Stimulated activated CD4-positive, alpha-beta T cell treated with anti-CD3 and anti-CD28 coated beads, TNF-alpha, amount 100 ng/mL, for 1 hour (primary cell): Measurements from ENCODE around the gene EML3.
"Not testable (repeated sequence)": the region's sequence is repeated elsewhere in the genome, so short reads cannot be mapped to it uniquely, and the experiment has no call there.

Experiments used
- DNase-seq, 3 donors: peaks; one replicate each; pipeline ENCODE4 v3.0.0-alpha.2; 2020; ENCODE audit warnings: low read depth in 3 of 3, low spot score in 1 of 3

EML3 gene

DNA sequence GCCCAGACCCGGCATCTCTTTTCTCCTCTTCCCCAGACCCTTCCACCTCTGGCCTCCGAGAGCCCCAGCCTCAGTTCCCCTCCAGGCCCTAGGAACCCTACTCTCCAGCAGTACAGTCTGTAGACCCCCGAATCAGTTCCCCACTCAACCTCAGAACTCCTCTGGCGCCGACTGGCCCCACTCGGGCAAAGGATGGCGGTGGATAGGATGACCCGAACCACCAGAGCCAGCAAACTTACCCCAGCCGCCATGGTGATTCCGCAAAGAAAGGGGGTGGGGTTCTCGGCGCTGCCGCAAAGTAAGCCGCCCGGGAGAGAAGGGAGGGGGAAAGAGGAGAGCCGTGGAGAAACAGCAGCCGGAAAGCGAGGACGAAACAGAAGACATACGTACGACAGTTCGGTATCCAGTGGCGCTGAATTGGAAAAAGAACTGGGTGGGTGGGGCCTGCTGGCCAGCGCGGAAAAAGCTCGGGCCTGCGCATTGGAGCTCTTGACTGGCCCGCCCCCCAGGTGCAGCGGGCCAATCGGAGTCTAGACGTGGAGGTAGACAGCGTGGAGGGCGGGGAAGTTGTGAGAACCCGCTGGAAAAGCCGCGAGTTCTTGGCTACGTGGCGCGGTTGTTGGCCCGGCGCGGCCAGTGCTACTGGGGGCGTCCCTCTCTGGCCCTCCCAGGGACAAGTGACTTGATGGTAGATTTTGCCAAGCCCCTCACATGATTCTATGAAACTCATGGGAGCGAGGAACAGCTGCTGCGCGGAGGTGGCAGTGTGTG is 38.8 kb downstream of the EML3 start, which contains the start of gene EEF1G:
Gene EEF1G, minus strand, starts transcription at position 300 of the 771 bp plus-strand sequence. Its CDS starts 49 bp downstream, at position 251.
- DNase-seq: peak; percentile 92 to 95 (median 95)

DNA sequence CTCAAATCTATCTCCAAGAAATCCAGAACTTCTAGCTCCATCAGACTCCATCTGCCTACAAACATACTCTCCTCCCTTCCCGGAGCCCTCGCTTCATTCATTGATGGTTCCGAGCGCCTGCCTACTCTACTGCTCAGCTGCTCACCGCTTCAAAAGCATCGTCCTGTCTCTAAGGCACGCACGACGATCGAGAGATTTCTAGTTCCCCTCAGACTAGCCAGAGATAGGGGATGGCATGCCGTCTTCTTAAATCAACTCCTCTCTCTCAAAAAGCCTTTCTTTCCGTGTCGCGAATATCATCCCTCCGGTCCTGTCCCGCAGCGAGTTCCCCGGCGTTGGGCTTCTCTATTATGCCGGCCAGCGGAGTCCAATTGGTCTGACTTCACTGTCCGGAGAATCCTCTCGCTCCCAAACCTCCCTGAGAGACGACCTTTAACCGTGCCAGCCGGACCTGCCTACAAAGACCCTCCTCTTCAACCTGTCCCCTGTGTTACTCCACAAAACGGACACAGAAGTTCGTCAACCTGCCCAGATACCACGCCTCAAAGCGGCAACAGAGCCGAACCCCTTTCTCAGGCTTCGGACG is 39.5 kb downstream of the EML3 start:
- DNase-seq: no peak

DNA sequence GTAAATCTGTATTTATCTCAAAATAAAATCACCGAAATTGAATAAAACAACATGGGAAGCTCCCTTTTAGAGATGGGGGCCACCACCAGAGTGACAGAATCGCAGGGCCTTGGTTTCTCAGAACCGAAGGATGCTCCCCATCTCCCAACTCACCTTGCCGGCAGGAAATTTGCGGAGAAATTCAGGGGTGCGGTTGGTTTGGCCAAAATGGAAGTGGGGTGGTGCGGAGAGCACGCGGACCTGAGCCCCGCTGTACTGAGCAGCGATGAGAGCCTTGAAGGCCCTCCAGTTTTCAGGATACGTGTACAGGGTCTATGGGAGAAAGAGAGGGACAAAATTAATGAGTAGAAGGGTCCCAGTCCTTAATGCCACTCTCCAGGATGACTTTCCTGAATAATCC is 40.1 kb downstream of the EML3 start:
- no peak for DNase-seq

DNA sequence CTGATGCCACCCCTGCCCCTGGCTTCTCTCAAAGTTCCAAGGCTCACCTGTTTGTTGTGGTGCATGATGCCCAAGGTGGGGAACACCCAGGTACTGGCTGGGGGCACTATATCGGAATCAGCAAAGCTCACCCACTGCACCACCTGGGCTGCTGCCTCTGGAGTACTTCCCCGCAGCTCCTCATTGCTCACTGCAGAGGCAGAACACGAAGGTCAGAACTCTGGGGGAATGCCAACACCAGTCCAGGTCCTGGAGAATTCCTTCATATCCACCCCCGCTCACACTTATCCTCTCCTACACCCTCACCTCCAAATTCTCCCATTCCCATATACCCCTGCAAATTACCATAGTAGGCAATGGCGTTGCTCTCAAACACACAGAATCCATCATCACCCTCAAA is 41.1 kb downstream of the EML3 start:
- not testable (repeated sequence) for DNase-seq

DNA sequence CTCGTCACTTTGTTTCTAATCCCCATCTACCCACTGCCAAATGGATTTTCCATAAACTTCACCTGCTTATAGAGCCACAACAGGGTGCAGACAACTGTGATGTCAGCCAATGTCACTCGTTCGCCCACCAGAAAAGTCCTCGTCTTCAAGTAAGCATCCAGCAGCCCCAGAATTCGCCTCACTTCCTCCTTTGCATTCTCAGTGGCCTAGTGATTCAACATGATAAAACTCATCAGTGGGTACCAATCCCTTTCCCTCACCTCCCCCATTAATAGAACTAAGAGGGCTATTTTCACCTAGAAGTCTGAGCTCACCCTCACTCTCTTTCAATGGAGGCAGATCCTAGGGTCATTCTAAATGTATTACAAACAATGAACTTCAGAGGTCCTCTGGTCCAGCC is 41.7 kb downstream of the EML3 start:
- not testable (repeated sequence) for DNase-seq

DNA sequence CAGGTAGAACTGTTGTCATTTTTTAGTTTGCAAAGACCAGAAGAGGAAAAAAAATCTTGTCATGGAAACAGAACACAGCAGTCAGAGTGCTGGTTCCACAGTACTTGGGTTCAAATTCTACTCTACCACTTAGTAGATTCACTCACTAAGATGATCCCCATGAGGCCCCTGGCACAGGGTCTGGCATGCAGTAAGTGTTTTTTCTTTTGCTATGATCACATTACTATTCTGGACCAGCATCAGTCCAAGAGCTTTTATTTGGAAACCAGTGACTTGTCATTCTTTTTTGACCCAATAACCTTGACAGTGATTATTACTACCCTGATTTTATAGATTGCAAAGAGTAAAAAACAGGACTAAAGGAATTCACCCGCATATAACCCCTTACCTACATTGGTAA is 43.0 kb downstream of the EML3 start:
- no peak for DNase-seq

DNA sequence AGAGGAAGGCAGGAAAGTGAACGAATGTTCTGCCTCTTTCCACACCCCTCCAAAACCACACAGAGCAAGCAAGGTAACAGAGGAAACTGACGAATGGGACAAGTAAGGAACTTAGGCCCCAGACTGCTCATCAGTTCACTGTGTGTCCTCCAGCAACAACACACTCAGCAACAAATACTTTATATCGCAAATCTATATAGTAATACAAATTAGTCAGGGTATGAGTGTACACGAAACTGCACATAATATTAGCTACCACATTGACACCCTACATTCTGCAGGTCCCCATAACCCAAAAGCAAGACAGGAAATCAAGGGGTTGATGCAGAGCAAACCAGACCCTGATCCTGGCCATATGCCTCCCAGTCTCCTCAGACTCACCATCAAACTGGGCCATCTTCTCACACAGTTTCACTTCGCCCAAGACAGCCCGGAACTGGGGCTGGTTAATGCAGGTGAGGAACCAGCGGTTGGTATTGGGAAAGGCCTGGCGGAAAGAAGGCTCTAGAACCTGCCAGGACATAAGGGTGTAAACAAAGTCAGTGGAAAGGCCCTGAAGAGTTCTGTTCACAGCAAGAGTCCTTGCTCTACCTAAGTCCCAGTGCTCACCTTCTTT is 45.4 kb downstream of the EML3 start:
- no peak for DNase-seq

DNA sequence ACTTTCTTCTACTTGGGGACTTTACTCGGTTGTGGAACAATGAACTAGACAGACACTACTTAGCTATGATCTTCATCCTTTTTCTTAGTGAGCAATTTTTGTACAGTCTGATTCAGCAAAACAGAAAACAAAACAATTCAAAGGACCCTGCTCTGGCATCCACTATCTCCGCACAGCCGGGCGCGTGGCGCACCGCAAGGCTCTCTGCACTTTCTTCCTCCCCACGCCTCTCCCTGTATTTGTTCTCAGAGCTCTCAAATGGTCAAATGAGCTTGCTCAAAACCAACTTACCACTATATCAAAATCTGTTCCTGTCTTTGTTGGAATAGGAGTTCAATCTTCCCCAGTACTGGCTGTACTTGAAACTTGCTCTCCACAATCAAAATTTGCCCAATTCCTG is 46.3 kb downstream of the EML3 start:
- DNase-seq: no peak

DNA sequence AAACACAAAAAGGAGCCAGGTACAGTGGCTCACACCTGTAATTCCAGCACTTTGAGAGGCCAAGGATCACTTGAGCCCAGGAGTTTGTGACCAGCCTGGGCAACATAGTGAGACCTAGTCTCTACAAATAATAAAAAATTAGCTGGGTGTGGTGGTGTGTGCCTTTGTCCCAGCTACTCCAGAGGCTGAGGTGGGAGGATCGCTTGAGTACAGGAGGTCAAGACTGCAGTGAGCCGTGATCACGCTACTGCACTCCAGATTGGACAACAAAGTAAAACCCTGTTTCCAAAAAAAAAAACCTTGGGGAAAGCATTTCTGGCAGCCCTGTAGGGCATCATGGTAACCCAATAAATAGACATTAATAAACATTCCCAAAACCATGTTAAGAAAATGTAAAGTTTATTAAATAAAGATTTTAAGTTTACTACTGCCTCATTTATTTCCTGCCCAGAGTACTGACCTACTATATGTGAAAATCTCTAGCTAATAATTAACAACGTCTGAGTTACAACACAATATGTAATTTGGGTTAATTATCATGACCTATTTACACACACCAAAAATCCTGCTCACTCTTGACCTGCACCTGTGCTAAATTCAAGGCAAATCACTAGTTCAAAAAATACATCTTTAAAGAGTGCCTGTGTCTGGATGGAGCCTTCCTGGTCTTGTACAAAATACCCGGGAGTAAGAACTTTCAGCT is 47.3 kb downstream of the EML3 start:
- no peak for DNase-seq

DNA sequence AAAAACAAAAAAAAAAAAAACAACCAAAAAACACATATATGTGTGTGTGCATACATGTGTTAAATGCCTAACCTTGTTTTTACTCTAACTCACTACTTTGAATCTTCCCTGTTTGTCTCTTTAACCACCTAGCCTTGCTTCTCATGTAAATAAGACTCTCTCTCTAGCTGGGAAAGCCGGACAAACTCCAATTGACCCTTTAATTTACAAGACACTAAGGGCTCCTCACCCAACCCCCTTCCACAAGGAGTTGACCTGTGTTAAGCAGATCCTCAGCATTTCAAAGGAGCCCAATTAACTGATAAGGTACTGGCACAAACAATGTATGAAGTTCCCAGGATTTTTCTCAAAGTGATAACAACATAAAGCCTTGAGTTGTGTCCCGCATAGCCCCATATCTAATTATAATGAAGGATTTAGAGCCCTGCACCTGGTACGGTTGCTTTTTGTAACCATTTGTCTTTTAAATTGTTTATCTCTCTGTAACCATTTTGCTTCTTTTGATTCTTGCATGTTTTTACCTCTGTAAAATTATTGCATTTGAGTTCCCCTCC is 50.8 kb downstream of the EML3 start:
- DNase-seq: not testable (repeated sequence)

DNA sequence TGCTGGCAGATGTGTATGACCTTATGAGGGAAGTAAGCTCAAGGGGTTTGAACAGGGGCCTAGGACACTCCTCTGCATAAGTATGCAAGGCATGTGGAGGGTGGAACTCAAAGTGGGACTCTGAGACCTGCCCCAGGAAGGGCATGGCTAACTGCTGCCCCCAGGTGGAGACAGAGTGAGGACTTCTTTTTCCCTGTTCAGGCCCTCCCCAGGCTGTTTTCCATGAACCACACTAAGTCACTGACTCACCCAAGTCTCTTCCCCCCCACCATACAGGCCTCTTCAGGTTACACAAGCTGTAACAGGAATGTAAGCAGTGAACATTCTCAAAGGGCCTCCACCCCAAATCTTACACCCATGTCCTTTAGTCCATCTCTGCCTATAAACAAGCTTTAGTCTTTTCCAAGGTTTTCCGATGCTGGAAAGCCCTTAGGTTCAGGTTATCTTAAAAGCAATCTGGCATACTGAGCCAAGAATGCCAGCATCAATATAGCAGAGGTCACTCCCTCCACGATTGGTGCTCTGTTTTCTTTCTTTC is 51.9 kb downstream of the EML3 start:
- DNase-seq: peak; percentile 52 to 72 (median 65)

DNA sequence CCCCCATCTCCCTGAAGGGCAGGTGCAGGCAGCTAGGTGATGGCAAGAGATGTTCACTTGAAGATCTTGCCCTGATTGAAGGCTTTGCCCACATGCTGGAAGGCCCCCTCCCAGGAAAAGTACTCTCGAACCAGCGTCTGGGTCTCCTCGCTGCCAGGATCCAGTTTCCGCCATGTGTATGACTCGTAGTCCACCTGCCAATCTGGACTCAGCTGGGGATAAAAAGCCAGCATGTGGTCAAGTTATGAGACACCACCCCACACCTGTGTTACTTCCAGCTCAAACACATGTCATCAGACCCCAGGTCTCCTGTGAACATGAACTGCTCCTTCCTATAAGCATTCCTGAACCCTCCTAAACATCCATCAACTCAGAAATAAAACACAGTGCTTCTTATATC is 52.9 kb downstream of the EML3 start:
- not testable (repeated sequence) for DNase-seq

DNA sequence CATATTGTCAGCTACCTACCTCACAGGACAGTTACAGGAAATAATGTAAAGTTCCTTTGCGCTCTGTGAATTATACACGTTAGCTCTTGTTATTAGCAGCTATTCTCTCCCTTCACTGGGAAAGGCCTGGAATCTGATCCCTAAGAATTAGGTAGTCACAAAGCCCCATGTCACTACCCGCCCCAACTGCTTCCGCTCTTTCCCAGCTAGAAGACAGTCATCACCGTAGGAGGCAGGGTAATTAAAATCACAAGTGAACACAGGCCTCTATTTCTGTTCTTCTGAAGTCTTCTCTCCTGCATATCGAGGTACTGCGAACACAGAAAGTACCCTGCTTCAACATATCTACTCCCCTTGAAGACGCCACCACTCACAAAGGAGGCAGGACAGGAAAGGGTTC is 53.4 kb downstream of the EML3 start:
- DNase-seq: no peak

DNA sequence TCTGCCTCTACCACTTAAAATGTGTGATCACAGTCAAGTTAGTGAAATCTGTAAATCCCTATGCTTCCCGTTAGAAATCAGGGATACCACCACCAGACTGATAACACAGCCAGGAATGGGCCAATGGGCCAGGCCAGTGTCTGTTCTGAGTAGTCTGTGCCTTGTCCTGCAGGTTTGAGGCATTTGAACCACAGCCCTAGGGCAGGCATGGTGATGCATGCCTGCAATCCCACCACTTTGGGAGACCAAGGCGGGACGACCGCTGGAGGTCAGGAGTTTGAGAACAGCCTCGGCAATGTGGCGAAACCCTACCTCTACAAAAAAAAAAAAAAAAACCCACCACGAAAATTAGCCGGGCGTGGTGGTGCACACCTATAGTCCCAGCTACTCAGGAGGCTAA is 53.9 kb downstream of the EML3 start:
- DNase-seq: no peak

DNA sequence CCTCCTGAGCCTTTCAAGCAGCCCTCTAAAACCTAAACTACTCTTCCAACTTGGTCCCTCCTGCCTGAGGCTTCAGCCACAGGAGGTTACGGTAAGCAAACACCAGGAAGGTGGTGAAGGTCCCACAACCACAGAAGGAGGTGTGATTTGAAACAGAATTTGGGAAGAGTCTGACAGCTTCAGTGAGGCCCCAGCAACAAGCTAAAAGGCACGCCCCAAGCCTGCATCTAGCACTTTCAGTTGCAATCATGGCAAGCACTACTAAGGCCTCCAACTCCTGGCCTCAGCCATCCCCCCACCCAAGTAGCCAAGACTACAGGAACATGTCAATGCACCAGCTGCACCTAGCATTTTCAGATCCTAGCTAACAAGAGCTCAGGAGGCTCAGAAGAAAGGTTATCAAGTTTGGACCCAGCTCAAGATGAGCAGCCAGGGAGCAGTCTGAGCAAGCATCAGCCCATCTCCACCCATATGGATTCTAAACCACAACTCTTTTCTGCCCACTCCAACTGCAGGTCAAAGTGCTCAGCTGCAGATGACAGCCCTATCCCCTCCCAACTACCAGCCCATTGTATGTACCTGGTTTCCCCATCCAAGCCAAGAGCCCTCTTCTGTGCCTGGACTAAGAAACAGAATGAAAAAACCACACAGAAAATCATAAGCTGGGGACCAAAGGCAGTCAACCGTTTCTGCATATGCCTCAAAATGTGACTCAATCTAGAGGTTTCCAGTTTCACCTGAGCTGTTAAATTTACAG is 55.5 kb downstream of the EML3 start:
- no peak for DNase-seq

DNA sequence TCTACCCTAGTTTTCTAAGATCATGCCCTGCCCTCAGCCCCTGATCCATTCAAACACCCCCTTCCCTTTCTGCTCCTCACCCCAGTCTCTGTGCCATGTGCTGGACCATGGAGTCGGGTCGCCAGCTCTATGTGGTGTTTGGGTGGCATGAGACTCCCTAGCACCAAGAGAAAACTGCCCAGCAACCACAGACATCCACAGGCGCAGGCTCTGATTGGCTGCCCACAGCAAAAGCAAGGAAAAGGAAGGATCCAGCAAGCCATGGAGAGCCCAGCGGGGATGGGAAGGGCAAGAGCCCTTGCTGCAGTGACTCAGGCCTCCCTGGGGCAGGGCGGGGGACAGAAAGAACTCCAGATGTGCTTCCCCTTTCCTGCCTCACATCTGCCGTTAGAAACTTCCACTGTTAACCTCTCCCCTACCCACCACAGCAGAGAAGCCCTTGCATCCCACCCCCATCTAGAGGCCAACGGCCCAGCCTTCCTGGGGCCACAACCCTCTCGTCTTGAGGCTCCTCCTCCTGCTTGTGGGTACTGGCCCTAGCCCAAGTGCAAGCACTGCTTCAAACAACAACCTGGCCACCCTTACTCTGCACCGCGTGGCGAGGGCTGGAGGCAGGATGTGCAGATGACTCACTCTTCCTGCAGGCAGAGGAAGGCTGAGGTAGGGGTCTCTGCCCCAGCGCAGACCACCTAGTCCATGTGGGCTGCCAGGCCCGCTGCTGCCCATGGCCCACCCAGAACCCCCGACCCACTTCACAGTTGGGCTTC is 56.3 kb downstream of the EML3 start:
- DNase-seq: peak; percentile 42 to 67 (median 64)

DNA sequence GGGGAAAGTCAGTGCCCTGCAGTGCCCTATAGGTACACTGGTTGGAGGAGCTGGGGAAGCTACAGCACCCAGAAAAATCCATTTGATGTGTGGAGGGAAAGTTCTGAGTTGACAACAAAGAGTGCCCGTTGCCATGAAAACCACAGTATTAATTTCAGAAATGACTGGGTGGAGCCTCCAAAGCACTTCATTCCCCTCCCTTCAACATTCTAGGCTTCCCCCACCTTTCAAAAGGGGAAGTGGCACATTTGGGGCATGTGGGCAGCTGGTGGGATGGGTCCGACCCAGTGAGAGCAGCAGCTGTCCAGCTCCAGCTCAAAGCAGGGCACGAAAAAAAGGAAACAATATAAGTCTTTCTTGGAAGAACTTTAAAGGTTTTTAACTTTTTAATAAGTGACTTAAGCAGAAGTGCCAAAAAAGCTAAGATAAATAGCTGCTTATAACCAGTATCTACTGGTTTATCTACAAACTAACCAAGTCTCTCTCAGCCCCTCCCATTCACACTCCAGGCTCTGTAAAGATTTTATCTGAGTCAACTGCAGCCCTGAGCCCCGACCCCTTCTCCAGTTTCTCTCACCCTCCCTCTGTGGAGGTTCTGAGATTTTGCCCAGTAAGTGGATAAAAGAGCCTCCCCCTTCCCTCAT is 57.0 kb downstream of the EML3 start:
- DNase-seq: peak in 1 of 3 donors; percentile 39

DNA sequence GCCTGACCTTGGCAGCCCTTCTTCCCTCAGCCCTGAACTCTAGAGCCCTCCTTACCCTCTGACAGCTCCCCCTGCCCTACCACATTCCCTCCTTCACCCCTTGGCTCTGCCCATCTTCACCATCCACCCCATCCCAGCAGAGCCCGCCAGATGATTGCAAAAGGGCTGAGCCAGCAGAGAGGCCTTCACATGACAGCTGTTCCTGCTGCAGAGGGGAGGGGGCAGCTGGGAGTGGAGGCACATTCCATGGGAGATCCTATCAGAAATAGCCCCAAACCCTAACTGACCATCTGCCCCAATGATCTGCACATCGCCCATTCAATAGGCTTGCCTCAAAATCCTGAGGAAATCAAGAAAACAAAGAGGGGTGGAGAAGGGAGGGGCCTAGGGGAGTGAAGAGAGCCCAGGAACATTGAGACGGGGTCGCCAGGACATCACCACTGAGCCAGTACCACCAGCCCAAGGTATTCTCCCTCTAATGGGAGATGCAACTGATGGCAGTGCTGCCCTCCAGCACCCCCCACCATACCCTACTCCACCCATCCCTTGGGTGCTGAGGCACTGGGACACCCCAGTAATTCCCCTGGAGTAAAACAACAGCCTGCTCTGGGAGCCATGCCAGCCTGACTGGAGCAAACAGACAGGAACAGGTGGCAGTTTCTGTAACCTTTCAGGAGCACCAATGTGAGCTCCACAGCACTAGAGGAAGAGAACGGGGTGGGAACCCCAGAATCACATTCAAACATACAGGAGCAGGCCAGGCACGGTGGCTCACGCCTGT is 58.0 kb downstream of the EML3 start:
- DNase-seq: no peak
